Neural crest cell (in vitro differentiated cells): ENCODE data around the gene RGL1. TPM values are rescaled to one million over a fixed set of nuclear protein-coding genes. Genes with fewer than 3 reads are reported as not detected.

Source experiments
- DNase-seq: peaks from one replicate; pipeline ENCODE4 v3.0.0; 2021; ENCODE audit warnings: low read depth, mixed read lengths, low spot score
- H3K27ac Mint-ChIP-seq: one replicate; pipeline ENCODE4 v1.8.0; 2021; ENCODE audit warnings: mild to moderate bottlenecking, mixed read lengths; ENCODE audit not compliant: unreplicated experiment
- H3K27me3 Mint-ChIP-seq: 2 replicates; pipeline ENCODE4 v1.8.0; 2021; ENCODE audit warnings: low read depth, mild to moderate bottlenecking, mixed read lengths
- H3K36me3 Mint-ChIP-seq: 2 replicates; pipeline ENCODE4 v1.8.0; 2021; ENCODE audit warnings: low read depth, mild to moderate bottlenecking, mixed read lengths
- H3K4me1 Mint-ChIP-seq: 2 replicates; pipeline ENCODE4 v1.8.0; 2021; ENCODE audit warnings: mixed read lengths
- H3K4me3 Mint-ChIP-seq: one replicate; pipeline ENCODE4 v1.8.0; 2021; ENCODE audit warnings: mild to moderate bottlenecking, mixed read lengths
- H3K9me3 Mint-ChIP-seq: 2 replicates; pipeline ENCODE4 v1.8.0; 2021; ENCODE audit warnings: mixed read lengths
- total RNA-seq: library from RNA; stranded (reverse); gene quantifications from 2 replicates; pipeline ENCODE4 v1.2.1, GENCODE V29; 2021
- TF ChIP-seq, protein P1 (sequence below): fragments of 200-600 bp; sonication (generic); conservative IDR thresholded peaks from 2 replicates; pipeline ENCODE4 v1.5.0; 2021; ENCODE audit warnings: antibody characterized with exemption, mild to moderate bottlenecking

RGL1 gene
- total RNA-seq, 1 donor from 2014 or later = 13.6 TPM

DNA sequence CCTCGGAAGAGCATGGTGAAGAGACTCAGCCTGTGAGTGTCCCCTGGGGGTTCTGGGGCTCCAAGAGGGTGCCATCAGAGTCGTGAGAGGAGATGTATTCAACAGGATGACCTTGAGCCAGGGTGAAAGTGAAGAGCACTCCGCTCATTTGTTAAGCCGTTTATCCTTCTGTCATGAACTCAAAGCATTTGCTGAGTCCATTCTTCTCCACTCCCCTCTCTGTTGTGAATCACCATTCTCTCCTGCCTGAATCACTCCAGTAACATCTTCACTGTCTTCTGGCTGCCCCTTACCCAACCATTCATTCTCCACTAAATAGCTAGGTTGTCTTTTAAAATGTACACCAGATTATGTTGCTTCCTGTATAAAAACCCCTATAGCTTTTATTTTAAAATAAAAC is 102.2 kb downstream of the RGL1 start:
- no peak overlapping the region for H3K27ac Mint-ChIP-seq

GRCh38 chr1:183908079-183908478 is 103.2 kb downstream of the RGL1 start:
- Mint-ChIP-seq H3K9me3 (no peaks in the 10 kb centered on the region), H3K27me3 (no peaks in the 10 kb centered on the region), H3K36me3 (peaks cover 47% of the 10 kb centered on the region), H3K4me3 (no peak overlapping the region), H3K27ac (no peak overlapping the region), H3K4me1 (peaks cover 5% of the 10 kb centered on the region)
- TF ChIP-seq, protein P1, sequence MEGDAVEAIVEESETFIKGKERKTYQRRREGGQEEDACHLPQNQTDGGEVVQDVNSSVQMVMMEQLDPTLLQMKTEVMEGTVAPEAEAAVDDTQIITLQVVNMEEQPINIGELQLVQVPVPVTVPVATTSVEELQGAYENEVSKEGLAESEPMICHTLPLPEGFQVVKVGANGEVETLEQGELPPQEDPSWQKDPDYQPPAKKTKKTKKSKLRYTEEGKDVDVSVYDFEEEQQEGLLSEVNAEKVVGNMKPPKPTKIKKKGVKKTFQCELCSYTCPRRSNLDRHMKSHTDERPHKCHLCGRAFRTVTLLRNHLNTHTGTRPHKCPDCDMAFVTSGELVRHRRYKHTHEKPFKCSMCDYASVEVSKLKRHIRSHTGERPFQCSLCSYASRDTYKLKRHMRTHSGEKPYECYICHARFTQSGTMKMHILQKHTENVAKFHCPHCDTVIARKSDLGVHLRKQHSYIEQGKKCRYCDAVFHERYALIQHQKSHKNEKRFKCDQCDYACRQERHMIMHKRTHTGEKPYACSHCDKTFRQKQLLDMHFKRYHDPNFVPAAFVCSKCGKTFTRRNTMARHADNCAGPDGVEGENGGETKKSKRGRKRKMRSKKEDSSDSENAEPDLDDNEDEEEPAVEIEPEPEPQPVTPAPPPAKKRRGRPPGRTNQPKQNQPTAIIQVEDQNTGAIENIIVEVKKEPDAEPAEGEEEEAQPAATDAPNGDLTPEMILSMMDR = no peak
- no peak for DNase-seq

More for the DNA sequence above, 102.2 kb downstream of the RGL1 start:
- DNase-seq = no peak
- Mint-ChIP-seq H3K4me3 (no peak overlapping the region), H3K27me3 (no peaks in the 10 kb centered on the region), H3K9me3 (no peaks in the 10 kb centered on the region), H3K4me1 (peaks cover 5% of the 10 kb centered on the region), H3K36me3 (peaks cover 40% of the 10 kb centered on the region)
- TF ChIP-seq, protein P1 = no peak

- Mint-ChIP-seq H3K4me1 (peaks cover 11% of the 10 kb centered on the region), H3K9me3 (no peaks in the 10 kb centered on the region), H3K27me3 (no peaks in the 10 kb centered on the region), H3K36me3 (peaks cover 43% of the 10 kb centered on the region), H3K4me3 (no peak overlapping the region), H3K27ac (peak overlapping the region; percentile 66)
- TF ChIP-seq, protein P1 = no peak
- DNase-seq = no peak
Observed at GRCh38 chr1:183909672-183910071, 104.8 kb downstream of the RGL1 start.

DNA sequence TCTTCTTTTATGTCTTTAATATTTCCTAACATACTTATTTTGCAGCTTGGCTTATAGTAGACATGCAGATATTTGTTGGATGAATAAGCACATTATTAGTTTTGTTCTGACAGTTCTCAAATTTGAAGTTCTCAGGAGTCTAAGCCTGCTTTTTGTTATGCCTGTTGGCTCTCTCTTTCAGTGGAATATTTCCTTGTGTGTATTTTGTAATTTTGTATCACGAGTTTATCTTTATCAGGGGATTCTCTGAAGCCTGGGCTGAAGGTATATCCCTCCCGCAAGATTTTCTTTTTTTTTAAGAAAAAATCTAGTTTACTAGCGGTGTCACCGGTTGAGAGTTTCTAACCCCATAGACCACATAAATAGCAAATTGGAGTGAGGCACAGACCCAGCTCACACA is 105.9 kb downstream of the RGL1 start:
- no peak for DNase-seq
- TF ChIP-seq, protein P1 = no peak
- no peaks in the 10 kb centered on the region for H3K27me3 Mint-ChIP-seq
- no peak overlapping the region for H3K27ac Mint-ChIP-seq
- peaks cover 35% of the 10 kb centered on the region for H3K36me3 Mint-ChIP-seq
- H3K4me3 Mint-ChIP-seq = no peak overlapping the region
- H3K9me3 Mint-ChIP-seq = no peaks in the 10 kb centered on the region
- H3K4me1 Mint-ChIP-seq = peaks cover 15% of the 10 kb centered on the region

- no peaks in the 10 kb centered on the region for H3K9me3 Mint-ChIP-seq
- no peak overlapping the region for H3K27ac Mint-ChIP-seq
- no peak for DNase-seq
- peaks cover 18% of the 10 kb centered on the region for H3K4me1 Mint-ChIP-seq
- H3K36me3 Mint-ChIP-seq = peaks cover 35% of the 10 kb centered on the region
- no peaks in the 10 kb centered on the region for H3K27me3 Mint-ChIP-seq
- TF ChIP-seq, protein P1 = no peak
- H3K4me3 Mint-ChIP-seq = no peak overlapping the region
Observed at GRCh38 chr1:183911285-183911684, 106.4 kb downstream of the RGL1 start.
